Temporal lobe (tissue), 1 donor: Measurements from ENCODE around the gene LARP1B. TPM values are rescaled to one million over a fixed set of nuclear protein-coding genes. Genes with fewer than 3 reads are reported as not detected.

Experiments used
- total RNA-seq: library from RNA; depleted of rRNA; stranded (reverse); fragments of >200 nt; gene quantifications from one replicate; pipeline ENCODE4 v1.2.3, GENCODE V29; 2014

Gene LARP1B
- total RNA-seq, 1 donor from 2014 or later = 39.8 TPM

Other genes with a start within 250 kb of the LARP1B start
- gene PLK4, start 180.4 kb upstream of the LARP1B start, total RNA-seq = 9.3 TPM
- gene MFSD8, start 96.1 kb upstream of the LARP1B start, total RNA-seq = 35.7 TPM
- gene ABHD18, start 95.9 kb upstream of the LARP1B start, total RNA-seq = 15.0 TPM
- gene PGRMC2, start 226.5 kb downstream of the LARP1B start, total RNA-seq = 37.9 TPM